Glutamatergic neuron (in vitro differentiated cells): ENCODE measurements around the gene SYT1. TPM values are rescaled to one million over a fixed set of nuclear protein-coding genes. Genes with fewer than 3 reads are reported as not detected.

Experiments
- DNase-seq: peaks from one replicate; pipeline ENCODE4 v3.0.0; 2022
- H3K27ac Mint-ChIP-seq: one replicate; pipeline ENCODE4 v1.8.0; 2020; ENCODE audit warnings: mild to moderate bottlenecking, mixed read lengths, inconsistent platforms; ENCODE audit not compliant: unreplicated experiment
- H3K27me3 Mint-ChIP-seq: one replicate; pipeline ENCODE4 v1.8.0; 2020; ENCODE audit warnings: mild to moderate bottlenecking, moderate library complexity, mixed read lengths, inconsistent platforms; ENCODE audit not compliant: unreplicated experiment
- H3K36me3 Mint-ChIP-seq: one replicate; pipeline ENCODE4 v1.8.0; 2020; ENCODE audit warnings: mild to moderate bottlenecking, mixed read lengths, inconsistent platforms; ENCODE audit not compliant: unreplicated experiment
- H3K4me1 Mint-ChIP-seq: one replicate; pipeline ENCODE4 v1.8.0; 2020; ENCODE audit warnings: mild to moderate bottlenecking, low read depth, mixed read lengths, inconsistent platforms; ENCODE audit not compliant: unreplicated experiment
- H3K4me3 Mint-ChIP-seq: one replicate; pipeline ENCODE4 v1.8.0; 2020; ENCODE audit warnings: mild to moderate bottlenecking, mixed read lengths, inconsistent platforms; ENCODE audit not compliant: unreplicated experiment
- H3K9me3 Mint-ChIP-seq: one replicate; pipeline ENCODE4 v1.8.0; 2020; ENCODE audit warnings: mild to moderate bottlenecking, moderate library complexity, mixed read lengths, inconsistent platforms; ENCODE audit not compliant: unreplicated experiment
- CTCF ChIP-seq: fragments of 200-600 bp; sonication (generic); IDR thresholded peaks from one replicate; pipeline ENCODE4 v1.5.0; 2021; ENCODE audit not compliant: partially characterized antibody, unreplicated experiment
- total RNA-seq: library from RNA; stranded (reverse); fragmentation: NEBNext Ultra II Directional; extraction: Animal tissue kit (Norgen Biotek cat#: 25700); gene quantifications from one replicate; pipeline ENCODE4 v1.2.1, GENCODE V29; 2021; ENCODE audit not compliant: unreplicated experiment

SYT1 gene
- total RNA-seq, 1 donor from 2014 or later = 155 TPM

- peaks cover 6% of the 10 kb centered on the region for H3K4me1 Mint-ChIP-seq
- H3K4me3 Mint-ChIP-seq = no peak overlapping the region
- no peak overlapping the region for H3K27ac Mint-ChIP-seq
- H3K27me3 Mint-ChIP-seq = no peaks in the 10 kb centered on the region
- peaks cover 2% of the 10 kb centered on the region for H3K9me3 Mint-ChIP-seq
- TF ChIP-seq CTCF = no peak
- no peaks in the 10 kb centered on the region for H3K36me3 Mint-ChIP-seq
- DNase-seq = no peak
Measured at GRCh38 chr12:79378496-79378895, 513.9 kb downstream of the SYT1 start.

GRCh38 chr12:79380402-79380801, 515.8 kb downstream of the SYT1 start:
- Mint-ChIP-seq H3K4me1 (peaks cover 6% of the 10 kb centered on the region), H3K27me3 (no peaks in the 10 kb centered on the region), H3K27ac (no peak overlapping the region), H3K9me3 (no peaks in the 10 kb centered on the region), H3K4me3 (no peak overlapping the region), H3K36me3 (no peaks in the 10 kb centered on the region)
- no peak for DNase-seq
- no peak for TF ChIP-seq CTCF

- TF ChIP-seq CTCF = no peak
- Mint-ChIP-seq H3K4me3 (no peak overlapping the region), H3K36me3 (no peaks in the 10 kb centered on the region), H3K27ac (no peak overlapping the region), H3K27me3 (no peaks in the 10 kb centered on the region), H3K4me1 (peaks cover 6% of the 10 kb centered on the region), H3K9me3 (no peaks in the 10 kb centered on the region)
- no peak for DNase-seq
Measured at GRCh38 chr12:79381248-79382208, 517.0 kb downstream of the SYT1 start.

- no peak overlapping the region for H3K27ac Mint-ChIP-seq
- H3K9me3 Mint-ChIP-seq = no peaks in the 10 kb centered on the region
- no peak for DNase-seq
- TF ChIP-seq CTCF = no peak
- no peaks in the 10 kb centered on the region for H3K36me3 Mint-ChIP-seq
- no peak overlapping the region for H3K4me3 Mint-ChIP-seq
- H3K27me3 Mint-ChIP-seq = no peaks in the 10 kb centered on the region
- peaks cover 6% of the 10 kb centered on the region for H3K4me1 Mint-ChIP-seq
Measured at GRCh38 chr12:79384551-79384950, 520.0 kb downstream of the SYT1 start.

- peaks cover 3% of the 10 kb centered on the region for H3K27me3 Mint-ChIP-seq
- DNase-seq = no peak
- no peak overlapping the region for H3K27ac Mint-ChIP-seq
- no peaks in the 10 kb centered on the region for H3K4me1 Mint-ChIP-seq
- no peaks in the 10 kb centered on the region for H3K36me3 Mint-ChIP-seq
- H3K9me3 Mint-ChIP-seq = peaks cover 3% of the 10 kb centered on the region
- no peak for TF ChIP-seq CTCF
- H3K4me3 Mint-ChIP-seq = no peak overlapping the region
Measured at GRCh38 chr12:79388011-79388410, 523.4 kb downstream of the SYT1 start.
